ENCODE results near the gene TRPV3. TPM values are rescaled to one million over a fixed set of nuclear protein-coding genes. Genes with fewer than 3 reads are reported as not detected.

Gene TRPV3
- total RNA-seq, 1 donor from 2014 or later = 0.46 TPM

DNA sequence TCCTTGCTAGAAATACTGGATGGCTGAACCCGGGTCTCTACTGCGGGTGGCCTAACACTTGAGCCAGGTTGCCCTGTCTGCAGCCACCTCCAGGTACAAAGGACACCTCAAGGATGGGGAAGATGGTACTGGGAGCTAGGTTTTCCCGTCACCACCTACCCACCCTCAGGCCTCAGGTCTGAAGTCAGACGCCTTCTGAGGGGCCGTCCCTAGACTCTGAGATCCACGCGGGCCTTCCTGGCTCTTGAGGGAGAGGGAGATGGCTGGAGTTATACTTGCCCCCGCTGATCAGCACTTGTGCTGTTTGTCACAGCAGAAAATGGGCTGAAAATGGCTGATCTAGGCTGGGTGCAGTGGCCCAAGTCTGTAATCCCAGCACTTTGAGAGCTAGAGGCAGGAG lies 10.6 kb downstream of the TRPV3 start:
- TF ChIP-seq, protein P1, sequence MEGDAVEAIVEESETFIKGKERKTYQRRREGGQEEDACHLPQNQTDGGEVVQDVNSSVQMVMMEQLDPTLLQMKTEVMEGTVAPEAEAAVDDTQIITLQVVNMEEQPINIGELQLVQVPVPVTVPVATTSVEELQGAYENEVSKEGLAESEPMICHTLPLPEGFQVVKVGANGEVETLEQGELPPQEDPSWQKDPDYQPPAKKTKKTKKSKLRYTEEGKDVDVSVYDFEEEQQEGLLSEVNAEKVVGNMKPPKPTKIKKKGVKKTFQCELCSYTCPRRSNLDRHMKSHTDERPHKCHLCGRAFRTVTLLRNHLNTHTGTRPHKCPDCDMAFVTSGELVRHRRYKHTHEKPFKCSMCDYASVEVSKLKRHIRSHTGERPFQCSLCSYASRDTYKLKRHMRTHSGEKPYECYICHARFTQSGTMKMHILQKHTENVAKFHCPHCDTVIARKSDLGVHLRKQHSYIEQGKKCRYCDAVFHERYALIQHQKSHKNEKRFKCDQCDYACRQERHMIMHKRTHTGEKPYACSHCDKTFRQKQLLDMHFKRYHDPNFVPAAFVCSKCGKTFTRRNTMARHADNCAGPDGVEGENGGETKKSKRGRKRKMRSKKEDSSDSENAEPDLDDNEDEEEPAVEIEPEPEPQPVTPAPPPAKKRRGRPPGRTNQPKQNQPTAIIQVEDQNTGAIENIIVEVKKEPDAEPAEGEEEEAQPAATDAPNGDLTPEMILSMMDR (conservative IDR thresholded peaks at IDR 0.05; ENCODE audit: low read depth, low read length) = no peak
- DNase-seq (ENCODE audit: low read depth) = no peak
- H3K4me3 ChIP-seq (ENCODE audit: low read depth, low read length) = no peak overlapping the region

DNA sequence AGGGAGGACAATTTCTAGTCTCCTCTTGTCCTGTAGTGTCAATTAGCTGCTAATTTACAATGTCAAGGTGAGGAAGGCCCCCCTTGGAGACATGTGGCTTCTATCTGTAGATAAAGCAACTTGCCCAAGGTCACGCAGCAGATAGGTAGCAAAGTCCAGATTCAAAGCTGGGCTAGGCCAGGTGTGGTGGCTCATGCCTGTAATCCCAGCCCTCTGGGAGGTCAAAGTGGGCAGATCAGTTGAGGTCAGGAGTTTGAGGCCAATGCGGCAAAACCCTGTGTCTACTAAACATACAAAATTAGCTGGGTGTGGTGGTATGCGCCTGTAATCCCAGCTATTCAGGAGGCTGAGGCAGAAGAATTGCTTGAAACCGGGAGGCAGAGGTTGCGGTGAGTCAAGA lies 11.1 kb downstream of the TRPV3 start:
- TF ChIP-seq, protein P1 (conservative IDR thresholded peaks at IDR 0.05; ENCODE audit: low read depth, low read length) = no peak
- no peak overlapping the region for H3K4me3 ChIP-seq (ENCODE audit: low read depth, low read length)
- DNase-seq (ENCODE audit: low read depth) = no peak

DNA sequence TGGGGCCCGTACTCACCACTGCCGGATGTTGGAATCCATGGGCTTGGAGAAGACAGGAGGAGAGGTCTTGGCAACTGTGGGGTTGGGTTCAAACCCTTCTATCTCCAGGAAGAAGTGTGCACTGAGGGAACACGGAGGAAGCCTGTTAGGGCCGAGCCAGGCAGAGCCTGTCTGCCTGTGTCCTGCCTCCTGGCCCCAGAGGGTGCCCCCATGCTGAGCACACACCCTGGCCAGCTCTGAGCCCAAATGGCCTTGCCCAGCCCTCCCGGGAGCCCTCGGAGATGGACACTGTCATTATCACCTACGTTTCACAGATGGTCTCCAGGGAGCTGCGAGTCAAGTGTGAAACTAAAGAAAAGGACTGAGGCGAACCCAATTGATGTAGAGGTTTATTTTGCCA lies 12.5 kb downstream of the TRPV3 start:
- DNase-seq (ENCODE audit: low read depth) = no peak
- TF ChIP-seq, protein P1 (conservative IDR thresholded peaks at IDR 0.05; ENCODE audit: low read depth, low read length) = no peak
- no peak overlapping the region for H3K4me3 ChIP-seq (ENCODE audit: low read depth, low read length)

DNA sequence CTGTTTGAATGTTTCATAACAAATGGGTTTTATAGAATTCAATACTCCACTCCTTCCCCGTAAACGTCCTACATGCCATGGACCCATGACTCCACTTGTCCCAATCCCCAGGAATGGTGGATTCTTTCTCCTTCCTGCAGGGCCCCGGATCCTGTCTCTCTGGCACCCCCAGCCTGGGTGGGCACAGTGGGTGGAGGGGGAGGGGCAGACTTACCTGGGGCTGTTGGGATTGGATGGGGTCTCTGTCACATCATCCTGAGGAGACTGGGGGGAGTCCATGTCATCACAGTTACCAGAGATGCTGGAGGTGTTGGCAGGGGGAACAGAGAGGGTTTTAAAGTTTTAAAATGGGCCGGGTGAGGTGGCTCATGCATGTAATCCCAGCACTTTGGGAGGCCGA lies 13.2 kb downstream of the TRPV3 start:
- H3K4me3 ChIP-seq (ENCODE audit: low read depth, low read length) = no peak overlapping the region
- DNase-seq (ENCODE audit: low read depth) = no peak
- TF ChIP-seq, protein P1 (conservative IDR thresholded peaks at IDR 0.05; ENCODE audit: low read depth, low read length) = no peak

DNA sequence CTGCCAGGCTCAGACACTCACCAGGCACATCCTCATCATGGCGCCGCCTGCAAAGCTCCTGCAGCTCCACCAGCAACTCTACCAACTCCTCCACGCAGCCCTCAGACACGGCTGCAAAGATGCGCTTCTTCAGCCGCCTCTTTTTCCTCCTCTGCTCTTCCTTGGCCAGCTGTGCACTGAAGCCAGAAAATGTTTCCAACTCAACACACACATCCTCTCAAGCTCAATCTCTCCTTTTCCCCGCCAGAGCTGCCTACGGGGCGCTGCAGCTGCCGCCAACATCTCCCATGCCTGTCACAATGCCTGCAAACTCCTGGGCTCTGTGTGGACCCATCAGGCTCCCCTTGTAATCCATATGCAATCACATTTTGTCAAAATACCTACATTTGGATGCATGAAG lies 14.2 kb downstream of the TRPV3 start:
- TF ChIP-seq, protein P1 (conservative IDR thresholded peaks at IDR 0.05; ENCODE audit: low read depth, low read length) = no peak

DNA sequence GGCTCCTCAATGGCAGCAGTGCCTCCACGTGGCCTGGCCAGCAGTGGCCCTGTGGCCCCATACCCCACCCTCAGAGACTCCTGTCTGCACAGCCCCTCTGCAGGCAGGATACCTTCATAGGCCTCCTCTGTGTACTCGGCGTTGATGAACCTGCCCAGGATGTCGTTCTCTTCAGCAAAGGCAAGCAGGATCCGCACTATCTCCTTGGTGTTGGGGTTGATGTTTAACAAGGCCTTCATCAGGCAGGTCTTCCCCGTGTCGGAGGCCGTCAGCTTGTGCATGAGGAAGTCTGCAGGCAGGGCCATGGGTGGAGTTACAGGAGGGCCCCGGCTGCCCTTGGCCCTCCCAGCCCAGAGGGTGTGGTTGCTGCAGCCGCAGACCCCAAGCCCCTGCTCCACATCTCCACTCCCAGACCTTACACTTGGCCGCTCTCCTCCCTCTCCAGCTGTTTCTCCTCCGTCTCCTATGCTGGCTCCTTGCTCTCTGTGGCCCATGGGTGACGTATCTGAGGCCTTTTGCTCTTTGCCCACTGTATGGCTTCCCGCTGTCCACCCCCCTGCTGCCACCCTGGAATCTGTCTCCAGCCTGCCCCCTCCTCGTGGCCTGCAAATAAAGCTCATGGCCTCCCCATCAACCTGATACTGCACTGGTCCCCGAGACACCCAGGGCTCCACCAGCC lies 15.1 kb downstream of the TRPV3 start:
- DNase-seq (ENCODE audit: low read depth) = no peak
- H3K4me3 ChIP-seq (ENCODE audit: low read depth, low read length) = no peak overlapping the region
- TF ChIP-seq, protein P1 (conservative IDR thresholded peaks at IDR 0.05; ENCODE audit: low read depth, low read length) = no peak

More for the DNA sequence above, 14.2 kb downstream of the TRPV3 start:
- DNase-seq (ENCODE audit: low read depth) = no peak
- H3K4me3 ChIP-seq (ENCODE audit: low read depth, low read length) = no peak overlapping the region

DNA sequence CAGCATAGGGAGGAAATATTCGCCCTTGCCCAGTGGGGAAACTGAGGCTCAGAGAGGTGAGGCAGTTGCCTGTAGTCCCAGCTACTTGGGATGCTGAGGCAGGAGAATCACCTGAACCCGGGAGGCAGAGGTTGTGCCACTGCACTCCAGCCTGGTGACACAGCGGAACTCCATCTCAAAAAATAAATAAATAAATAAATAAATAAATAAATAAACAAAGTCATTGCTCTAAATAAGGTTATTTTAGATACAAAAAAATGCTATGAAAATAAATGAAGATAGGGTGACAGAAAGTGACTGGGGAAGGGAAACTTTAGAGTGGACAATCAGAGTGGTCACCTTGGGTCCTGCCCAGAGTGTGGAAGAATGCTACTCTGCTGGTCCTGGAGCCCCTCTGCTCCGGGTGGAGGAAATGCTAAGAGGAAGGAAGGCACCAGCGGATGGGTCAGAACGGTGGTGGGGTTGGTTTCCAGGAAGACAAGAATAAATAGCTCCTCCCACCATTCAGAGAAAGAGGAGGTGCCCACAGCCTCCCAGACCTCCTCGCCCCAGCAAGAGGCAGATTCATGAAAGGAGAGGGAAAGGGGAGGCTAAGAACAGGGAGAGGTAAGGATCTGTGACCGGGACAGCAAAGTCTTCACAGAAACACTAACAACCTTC lies 17.6 kb downstream of the TRPV3 start:
- DNase-seq (ENCODE audit: low read depth) = no peak
- TF ChIP-seq, protein P1 (conservative IDR thresholded peaks at IDR 0.05; ENCODE audit: low read depth, low read length) = no peak
- H3K4me3 ChIP-seq (ENCODE audit: low read depth, low read length) = no peak overlapping the region
